Prostate gland (tissue), 2 donors: Measurements from ENCODE around the gene SLC38A6. TPM values are rescaled to one million over a fixed set of nuclear protein-coding genes. Genes with fewer than 3 reads are reported as not detected.

ENCODE experiments used
- DNase-seq: peaks from one replicate; pipeline ENCODE4 v3.0.0-alpha.2; 2019; ENCODE audit warnings: low spot score
- H3K27ac ChIP-seq, 2 donors: fragments of 200-600 bp; sonication (generic); 2 replicates each; pipeline ENCODE4 v1.5.1; 2017 to 2019
- H3K27me3 ChIP-seq: fragments of 200-600 bp; sonication (generic); replicated peaks from 2 replicates; pipeline ENCODE4 v1.5.1; 2019; ENCODE audit not compliant: insufficient read depth
- H3K36me3 ChIP-seq, 2 donors: fragments of 200-600 bp; sonication (generic); 1 replicate in 1 of 2; 2 replicates in 1 of 2; pipeline versions ENCODE4 v1.5.1 to v1.8.1; 2017 to 2019
- H3K4me1 ChIP-seq: fragments of 200-600 bp; sonication (generic); replicated peaks from 2 replicates; pipeline ENCODE4 v1.5.1; 2019
- H3K4me3 ChIP-seq, 2 donors: fragments of 200-600 bp; sonication (generic); 2 replicates each; pipeline ENCODE4 v1.5.1; 2017 to 2019
- H3K9me3 ChIP-seq: fragments of 200-600 bp; sonication (generic); 2 replicates; pipeline ENCODE4 v1.5.1; 2017
- POLR2A ChIP-seq: fragments of 450-650 bp; IDR thresholded peaks from one replicate; pipeline ENCODE4 v1.6.1; 2016; ENCODE audit warnings: antibody characterized with exemption, mild to moderate bottlenecking
- POLR2AphosphoS5 ChIP-seq: sonication (generic); formaldehyde crosslinking; IDR thresholded peaks from one replicate; pipeline ENCODE4 v1.6.1; 2017; ENCODE audit warnings: antibody characterized with exemption
- WGBS: methylation state at CpG from one replicate; pipeline ENCODE4 v1.1.5; 2018; 5-methylcytosine and 5-hydroxymethylcytosine counted together
- intact Hi-C: fragments of 100-400 bp; cut with DNase I; formaldehyde crosslinking; loops from one replicate; pipeline ENCODE4 v1.14.2; 2022
- total RNA-seq, 2 donors: library from RNA; depleted of rRNA; stranded (reverse); fragments of >200 nt; gene quantifications; one replicate each; pipeline ENCODE4 v1.1.0, GENCODE V29; 2016
- TF ChIP-seq, protein P1 (sequence below), 4 experiments: fragments of 200-600 bp in 2 of 4; fragments of 450-650 bp in 2 of 4; sonication (generic) in 2 of 4; IDR thresholded peaks; 1 replicate in 3 of 4; 2 replicates in 1 of 4; pipeline ENCODE4 v1.5.1; 2016 to 2019; ENCODE audit warnings: antibody characterized with exemption in 4 of 4, mild to moderate bottlenecking in 2 of 4, moderate library complexity in 2 of 4

The SLC38A6 gene
- total RNA-seq, 2 donors from 2014 or later = 13.7 to 15.1 TPM

- Histone ChIP-seq H3K36me3 (no peaks in the 10 kb centered on the region), H3K27ac (no peak overlapping the region), H3K4me3 (no peak overlapping the region), H3K27me3 (no peaks in the 10 kb centered on the region), H3K9me3 (no peaks in the 10 kb centered on the region), H3K4me1 (no peaks in the 10 kb centered on the region)
- over 99% methylated on average over 3 of the region's 3 CpGs for WGBS
- TF ChIP-seq, protein P1, sequence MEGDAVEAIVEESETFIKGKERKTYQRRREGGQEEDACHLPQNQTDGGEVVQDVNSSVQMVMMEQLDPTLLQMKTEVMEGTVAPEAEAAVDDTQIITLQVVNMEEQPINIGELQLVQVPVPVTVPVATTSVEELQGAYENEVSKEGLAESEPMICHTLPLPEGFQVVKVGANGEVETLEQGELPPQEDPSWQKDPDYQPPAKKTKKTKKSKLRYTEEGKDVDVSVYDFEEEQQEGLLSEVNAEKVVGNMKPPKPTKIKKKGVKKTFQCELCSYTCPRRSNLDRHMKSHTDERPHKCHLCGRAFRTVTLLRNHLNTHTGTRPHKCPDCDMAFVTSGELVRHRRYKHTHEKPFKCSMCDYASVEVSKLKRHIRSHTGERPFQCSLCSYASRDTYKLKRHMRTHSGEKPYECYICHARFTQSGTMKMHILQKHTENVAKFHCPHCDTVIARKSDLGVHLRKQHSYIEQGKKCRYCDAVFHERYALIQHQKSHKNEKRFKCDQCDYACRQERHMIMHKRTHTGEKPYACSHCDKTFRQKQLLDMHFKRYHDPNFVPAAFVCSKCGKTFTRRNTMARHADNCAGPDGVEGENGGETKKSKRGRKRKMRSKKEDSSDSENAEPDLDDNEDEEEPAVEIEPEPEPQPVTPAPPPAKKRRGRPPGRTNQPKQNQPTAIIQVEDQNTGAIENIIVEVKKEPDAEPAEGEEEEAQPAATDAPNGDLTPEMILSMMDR (IDR thresholded peaks at IDR 0.05) = no peak
- TF ChIP-seq POLR2A = no peak
- TF ChIP-seq POLR2AphosphoS5 = no peak
- intact Hi-C loops = no loop called here
- no peak for DNase-seq
These were observed 8.0 kb upstream of the SLC38A6 start for GRCh38 chr14:60973070-60973469.

- H3K9me3 ChIP-seq = no peaks in the 10 kb centered on the region
- H3K36me3 ChIP-seq = no peaks in the 10 kb centered on the region
- intact Hi-C loops = no loop called here
- H3K27ac ChIP-seq = no peak overlapping the region
- 68% methylated on average over 6 of the region's 6 CpGs for WGBS
- H3K4me3 ChIP-seq = no peak overlapping the region
- DNase-seq = no peak
- no peaks in the 10 kb centered on the region for H3K4me1 ChIP-seq
- no peaks in the 10 kb centered on the region for H3K27me3 ChIP-seq
- no peak for TF ChIP-seq POLR2AphosphoS5
- no peak for TF ChIP-seq POLR2A
- TF ChIP-seq, protein P1 (IDR thresholded peaks at IDR 0.05) = no peak
These were observed 6.9 kb upstream of the SLC38A6 start for GRCh38 chr14:60974090-60974651.

GRCh38 chr14:60975551-60975950, 5.5 kb upstream of the SLC38A6 start:
- Histone ChIP-seq H3K9me3 (no peaks in the 10 kb centered on the region), H3K4me1 (no peaks in the 10 kb centered on the region), H3K27ac (no peak overlapping the region), H3K27me3 (no peaks in the 10 kb centered on the region), H3K4me3 (no peak overlapping the region), H3K36me3 (no peaks in the 10 kb centered on the region)
- no peak for DNase-seq
- WGBS = 46% methylated on average over 2 of the region's 2 CpGs
- intact Hi-C loops = no loop called here
- TF ChIP-seq, protein P1 (IDR thresholded peaks at IDR 0.05) = no peak

DNA sequence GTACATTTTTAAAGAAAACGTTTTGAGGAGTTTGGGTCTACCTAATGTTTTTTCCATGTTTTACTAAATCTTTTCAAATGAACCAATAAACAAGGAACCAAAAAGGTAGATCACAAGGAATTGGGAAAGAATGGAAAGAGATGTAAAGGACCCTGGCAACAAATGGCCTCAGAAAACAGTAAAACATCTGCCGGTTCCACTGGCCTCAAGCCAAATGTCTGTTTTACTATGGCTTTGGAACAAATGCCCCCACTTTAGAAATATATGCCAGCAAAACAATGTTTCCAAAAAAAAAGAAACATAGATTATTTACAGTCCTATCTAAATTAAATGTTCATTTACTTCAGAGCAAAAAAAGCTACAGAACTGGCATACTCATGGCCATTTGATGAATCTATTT, 3.2 kb upstream of the SLC38A6 start:
- 39% methylated on average over 2 of the region's 2 CpGs for WGBS
- DNase-seq = no peak
- no peaks in the 10 kb centered on the region for H3K9me3 ChIP-seq
- no peaks in the 10 kb centered on the region for H3K27me3 ChIP-seq
- no peak overlapping the region for H3K4me3 ChIP-seq
- TF ChIP-seq, protein P1 (IDR thresholded peaks at IDR 0.05) = no peak
- no peak for TF ChIP-seq POLR2AphosphoS5
- TF ChIP-seq POLR2A = no peak
- H3K36me3 ChIP-seq = no peaks in the 10 kb centered on the region
- no peak overlapping the region for H3K27ac ChIP-seq
- intact Hi-C loops = no loop called here
- H3K4me1 ChIP-seq = no peaks in the 10 kb centered on the region

DNA sequence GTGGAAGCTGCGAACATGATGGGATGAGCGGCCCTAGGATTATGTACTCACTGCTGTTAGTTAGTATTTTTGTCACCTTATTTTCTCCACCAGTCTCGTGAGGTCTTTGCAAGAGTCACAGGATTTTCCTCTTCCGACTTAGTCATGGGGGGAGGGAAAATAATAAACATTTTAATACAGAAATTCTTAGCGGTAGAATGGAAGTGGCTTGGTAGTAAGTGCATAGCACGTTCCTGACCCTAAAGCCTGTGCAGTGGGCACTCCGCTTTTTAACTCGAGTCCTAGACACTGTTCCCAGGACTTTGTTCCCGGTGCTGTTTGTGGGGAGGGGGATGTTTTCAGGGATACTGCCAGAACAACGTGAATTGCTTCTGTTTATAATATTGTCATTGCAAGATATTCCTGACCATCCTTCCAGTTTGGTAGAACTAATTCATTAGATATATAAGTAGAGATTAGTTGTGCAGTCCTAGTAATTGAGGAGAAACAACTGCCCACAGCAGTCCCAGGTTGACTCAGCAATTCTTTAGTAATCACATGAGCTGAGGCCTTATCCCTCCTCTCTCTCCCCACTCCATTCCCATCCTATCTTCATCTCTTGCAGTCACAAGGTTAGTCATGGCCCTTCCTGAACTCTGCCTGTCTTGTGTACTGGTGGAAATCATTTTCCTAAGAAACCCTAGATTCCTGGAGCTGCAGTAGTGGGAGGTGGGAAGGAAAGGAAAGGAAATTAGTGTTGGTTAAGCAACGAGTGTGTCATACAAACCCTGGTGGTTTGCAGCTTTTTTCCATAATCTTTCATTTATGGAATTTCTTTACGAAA, 799 bp downstream of the SLC38A6 start:
- WGBS = 9% methylated on average over 12 of the region's 12 CpGs
- Histone ChIP-seq H3K27ac (peak overlapping the region; percentile 85 to 86), H3K36me3 (no peaks in the 10 kb centered on the region), H3K27me3 (no peaks in the 10 kb centered on the region), H3K4me3 (peak overlapping the region; percentile 70 to 86), H3K4me1 (no peaks in the 10 kb centered on the region), H3K9me3 (no peaks in the 10 kb centered on the region)
- no peak for TF ChIP-seq POLR2A
- no peak for TF ChIP-seq POLR2AphosphoS5
- TF ChIP-seq, protein P1 (IDR thresholded peaks at IDR 0.05) = no peak
- intact Hi-C loops = loop anchor here (5.0 kb wide), 2 partner anchors 260 to 335 kb away; partner anchors contain the start of genes SIX1 and SIX4
- DNase-seq = no peak
